ENCODE measurements around the gene MPRIP. TPM values are rescaled to one million over a fixed set of nuclear protein-coding genes. Genes with fewer than 3 reads are reported as not detected.
A peak's percentile ranks its signal among the peaks of the same experiment; 100 is the strongest.
"Not testable (repeated sequence)": the region's sequence is repeated elsewhere in the genome, so short reads cannot be mapped to it uniquely, and the experiment has no call there.

The MPRIP gene
- total RNA-seq, 1 donor from 2014 or later, result 103 TPM

- DNase-seq (ENCODE audit: low read depth), result peak; percentile 89
These were observed 31.0 kb upstream of the MPRIP start for GRCh38 chr17:17011043-17011907.

- DNase-seq (ENCODE audit: low read depth), result not testable (repeated sequence)
These were observed 28.2 kb upstream of the MPRIP start for GRCh38 chr17:17013828-17014747.

GRCh38 chr17:17014748-17015124 lies 27.5 kb upstream of the MPRIP start:
- DNase-seq (ENCODE audit: low read depth), result peak; percentile 37

GRCh38 chr17:17015230-17015629 lies 27.0 kb upstream of the MPRIP start:
- no peak for DNase-seq (ENCODE audit: low read depth)

GRCh38 chr17:17016199-17017197 lies 25.8 kb upstream of the MPRIP start:
- peak; percentile 19 for DNase-seq (ENCODE audit: low read depth)

- DNase-seq (ENCODE audit: low read depth), result no peak
These were observed 24.8 kb upstream of the MPRIP start for GRCh38 chr17:17017343-17018014.

GRCh38 chr17:17018021-17018441 lies 24.2 kb upstream of the MPRIP start:
- DNase-seq (ENCODE audit: low read depth), result no peak

- no peak for DNase-seq (ENCODE audit: low read depth)
These were observed 23.4 kb upstream of the MPRIP start for GRCh38 chr17:17018612-17019429.

GRCh38 chr17:17019430-17019762 lies 22.9 kb upstream of the MPRIP start:
- no peak for DNase-seq (ENCODE audit: low read depth)

GRCh38 chr17:17019891-17020456 lies 22.3 kb upstream of the MPRIP start:
- DNase-seq (ENCODE audit: low read depth), result no peak

GRCh38 chr17:17020821-17021193 lies 21.4 kb upstream of the MPRIP start:
- DNase-seq (ENCODE audit: low read depth), result no peak

GRCh38 chr17:17021194-17021863 lies 20.9 kb upstream of the MPRIP start:
- no peak for DNase-seq (ENCODE audit: low read depth)

GRCh38 chr17:17022011-17022410 lies 20.2 kb upstream of the MPRIP start:
- DNase-seq (ENCODE audit: low read depth), result no peak

- DNase-seq (ENCODE audit: low read depth), result no peak
These were observed 19.8 kb upstream of the MPRIP start for GRCh38 chr17:17022456-17022855.

GRCh38 chr17:17024778-17025300 lies 17.4 kb upstream of the MPRIP start:
- no peak for DNase-seq (ENCODE audit: low read depth)

GRCh38 chr17:17025621-17026020 lies 16.6 kb upstream of the MPRIP start:
- DNase-seq (ENCODE audit: low read depth), result no peak

GRCh38 chr17:17026163-17026562 lies 16.1 kb upstream of the MPRIP start:
- DNase-seq (ENCODE audit: low read depth), result no peak

- DNase-seq (ENCODE audit: low read depth), result no peak
These were observed 14.7 kb upstream of the MPRIP start for GRCh38 chr17:17027442-17028058.

Data from renal cortical epithelial cell (primary cell).